Neural cell (in vitro differentiated cells): ENCODE measurements around the gene CD247. TPM values are rescaled to one million over a fixed set of nuclear protein-coding genes. Genes with fewer than 3 reads are reported as not detected.

Experiments
- H2AFZ ChIP-seq: fragments of 200-600, 300-800 bp; sonication (generic), shearing (Covaris generic); 2 replicates; pipeline ENCODE4 v1.6.0; 2014; ENCODE audit warnings: low read depth, mild to moderate bottlenecking, antibody characterized with exemption, low read length, moderate library complexity
- H3F3A ChIP-seq: fragments of 200-600 bp; shearing (Covaris generic); 2 replicates; pipeline ENCODE4 v1.6.1; 2016; ENCODE audit warnings: mild to moderate bottlenecking, moderate library complexity, mixed read lengths, antibody characterized with exemption, low read length; ENCODE audit not compliant: insufficient read depth, poor library complexity, severe bottlenecking
- H3K27ac ChIP-seq: fragments of 200-600, 300-800 bp; sonication (generic), shearing (Covaris generic); 2 replicates; pipeline ENCODE4 v1.5.1; 2014; ENCODE audit warnings: mild to moderate bottlenecking, low read length, moderate library complexity
- H3K27me3 ChIP-seq: fragments of 300-800, 200-600 bp; sonication (generic), shearing (Covaris generic); 2 replicates; pipeline ENCODE4 v1.6.0; 2014; ENCODE audit warnings: mild to moderate bottlenecking, low read depth, low read length, moderate library complexity; ENCODE audit not compliant: insufficient read depth
- H3K36me3 ChIP-seq: fragments of 300-800, 200-600 bp; sonication (generic), shearing (Covaris generic); 2 replicates; pipeline ENCODE4 v1.5.1; 2014; ENCODE audit warnings: mild to moderate bottlenecking, antibody characterized with exemption, low read length, moderate library complexity; ENCODE audit not compliant: insufficient read depth
- H3K4me2 ChIP-seq: fragments of 300-800, 200-600 bp; sonication (generic), shearing (Covaris generic); 2 replicates; pipeline ENCODE4 v1.6.0; 2014; ENCODE audit warnings: mild to moderate bottlenecking, low read length
- H3K4me3 ChIP-seq: fragments of 300-800, 200-600 bp; sonication (generic), shearing (Covaris generic); 2 replicates; pipeline ENCODE4 v1.5.1; 2014; ENCODE audit warnings: mild to moderate bottlenecking, low read length, moderate library complexity
- H3K79me2 ChIP-seq: fragments of 200-600 bp; shearing (Covaris generic); replicated peaks from 2 replicates; pipeline ENCODE4 v1.6.0; 2014; ENCODE audit warnings: mild to moderate bottlenecking, low read length, moderate library complexity; ENCODE audit not compliant: insufficient read depth
- H3K9ac ChIP-seq: fragments of 300-800, 200-600 bp; sonication (generic), shearing (Covaris generic); 2 replicates; pipeline ENCODE4 v1.6.1; 2016; ENCODE audit warnings: mild to moderate bottlenecking, low read length, mixed read lengths
- H3K9me2 ChIP-seq: fragments of 200-600 bp; shearing (Covaris generic); 2 replicates; pipeline ENCODE4 v1.6.1; 2016; ENCODE audit warnings: mild to moderate bottlenecking, low read length, mixed read lengths; ENCODE audit not compliant: insufficient read depth
- H3K9me3 ChIP-seq: fragments of 200-600, 300-800 bp; sonication (generic), shearing (Covaris generic); 2 replicates; pipeline ENCODE4 v1.6.1; 2016; ENCODE audit warnings: mild to moderate bottlenecking, mixed run types, low read length, moderate library complexity, mixed read lengths
- H4K20me1 ChIP-seq: fragments of 200-600 bp; shearing (Covaris generic); 2 replicates; pipeline ENCODE4 v1.6.1; 2016; ENCODE audit warnings: mild to moderate bottlenecking, mixed run types; ENCODE audit not compliant: insufficient read depth
- EP300 ChIP-seq: fragments of 450-650 bp; conservative IDR thresholded peaks from 2 replicates; pipeline ENCODE4 v1.6.1; 2014; ENCODE audit warnings: antibody characterized with exemption, mild to moderate bottlenecking, moderate library complexity; ENCODE audit not compliant: poor library complexity, severe bottlenecking
- EZH2 ChIP-seq: fragments of 200-600, 300-800 bp; shearing (Covaris generic), sonication (generic); IDR thresholded peaks from 2 replicates; pipeline ENCODE4 v1.6.1; 2014; ENCODE audit warnings: antibody characterized with exemption, low read length, borderline replicate concordance, mild to moderate bottlenecking; ENCODE audit not compliant: insufficient read depth, poor library complexity, severe bottlenecking
- MXI1 ChIP-seq: fragments of 450-650 bp; conservative IDR thresholded peaks from 2 replicates; pipeline ENCODE4 v1.6.1; 2014; ENCODE audit warnings: antibody characterized with exemption, mild to moderate bottlenecking; ENCODE audit not compliant: poor library complexity, severe bottlenecking
- POLR2AphosphoS5 ChIP-seq: IDR thresholded peaks from 2 replicates; pipeline ENCODE4 v1.6.1; 2012
- RAD21 ChIP-seq: fragments of 450-650 bp; conservative IDR thresholded peaks from 2 replicates; pipeline ENCODE4 v1.6.1; 2014; ENCODE audit warnings: antibody characterized with exemption, mild to moderate bottlenecking, moderate library complexity
- SMC3 ChIP-seq: fragments of 450-650 bp; conservative IDR thresholded peaks from 2 replicates; pipeline ENCODE4 v1.6.1; 2014; ENCODE audit warnings: antibody characterized with exemption, mild to moderate bottlenecking, moderate library complexity; ENCODE audit not compliant: poor library complexity
- TAF1 ChIP-seq: IDR thresholded peaks from 2 replicates; pipeline ENCODE4 v1.6.1; 2012; ENCODE audit warnings: low read depth
- polyA plus RNA-seq: library from polyadenylated mRNA; depleted of rRNA; stranded (reverse); fragments of >200 nt; gene quantifications from 2 replicates; pipeline ENCODE4 v1.2.3, GENCODE V29; 2014
- TF ChIP-seq, protein P1 (sequence below): IDR thresholded peaks from 2 replicates; pipeline ENCODE4 v1.6.1; 2012; ENCODE audit warnings: borderline replicate concordance
- TF ChIP-seq, protein P2 (sequence below): fragments of 450-650 bp; IDR thresholded peaks from 2 replicates; pipeline ENCODE4 v1.5.1; 2014; ENCODE audit warnings: antibody characterized with exemption, mild to moderate bottlenecking, moderate library complexity; ENCODE audit not compliant: poor library complexity, severe bottlenecking

The CD247 gene
- polyA plus RNA-seq, 1 donor from 2014 or later, result not detected

DNA sequence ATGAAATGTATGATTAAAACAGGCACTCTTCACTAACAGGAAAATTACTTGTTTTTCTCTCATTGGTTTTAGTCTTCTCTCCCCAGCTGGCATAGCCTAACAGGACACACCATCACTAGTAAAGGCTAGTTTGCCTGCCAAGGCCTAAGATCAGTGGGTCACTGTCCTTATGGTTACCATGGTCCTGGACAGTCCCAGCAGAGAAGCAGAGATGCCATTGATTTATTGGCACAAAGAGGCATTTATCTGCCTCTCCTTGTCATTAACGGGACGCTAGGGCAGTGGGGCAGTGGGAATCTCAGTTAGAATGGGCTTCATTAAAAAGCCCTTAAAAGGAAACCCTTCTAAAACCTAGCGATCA, 13.9 kb downstream of the CD247 start:
- Histone ChIP-seq H3K9me2 (no peaks in the 10 kb centered on the region), H4K20me1 (no peaks in the 10 kb centered on the region), H3K9me3 (no peaks in the 10 kb centered on the region), H3K79me2 (no peaks in the 10 kb centered on the region), H3K27ac (no peak overlapping the region), H2AFZ (no peak overlapping the region), H3K9ac (no peak overlapping the region), H3K27me3 (no peaks in the 10 kb centered on the region), H3F3A (no peaks in the 10 kb centered on the region), H3K4me3 (no peak overlapping the region), H3K4me2 (no peak overlapping the region), H3K36me3 (no peaks in the 10 kb centered on the region)
- TF ChIP-seq, protein P1, sequence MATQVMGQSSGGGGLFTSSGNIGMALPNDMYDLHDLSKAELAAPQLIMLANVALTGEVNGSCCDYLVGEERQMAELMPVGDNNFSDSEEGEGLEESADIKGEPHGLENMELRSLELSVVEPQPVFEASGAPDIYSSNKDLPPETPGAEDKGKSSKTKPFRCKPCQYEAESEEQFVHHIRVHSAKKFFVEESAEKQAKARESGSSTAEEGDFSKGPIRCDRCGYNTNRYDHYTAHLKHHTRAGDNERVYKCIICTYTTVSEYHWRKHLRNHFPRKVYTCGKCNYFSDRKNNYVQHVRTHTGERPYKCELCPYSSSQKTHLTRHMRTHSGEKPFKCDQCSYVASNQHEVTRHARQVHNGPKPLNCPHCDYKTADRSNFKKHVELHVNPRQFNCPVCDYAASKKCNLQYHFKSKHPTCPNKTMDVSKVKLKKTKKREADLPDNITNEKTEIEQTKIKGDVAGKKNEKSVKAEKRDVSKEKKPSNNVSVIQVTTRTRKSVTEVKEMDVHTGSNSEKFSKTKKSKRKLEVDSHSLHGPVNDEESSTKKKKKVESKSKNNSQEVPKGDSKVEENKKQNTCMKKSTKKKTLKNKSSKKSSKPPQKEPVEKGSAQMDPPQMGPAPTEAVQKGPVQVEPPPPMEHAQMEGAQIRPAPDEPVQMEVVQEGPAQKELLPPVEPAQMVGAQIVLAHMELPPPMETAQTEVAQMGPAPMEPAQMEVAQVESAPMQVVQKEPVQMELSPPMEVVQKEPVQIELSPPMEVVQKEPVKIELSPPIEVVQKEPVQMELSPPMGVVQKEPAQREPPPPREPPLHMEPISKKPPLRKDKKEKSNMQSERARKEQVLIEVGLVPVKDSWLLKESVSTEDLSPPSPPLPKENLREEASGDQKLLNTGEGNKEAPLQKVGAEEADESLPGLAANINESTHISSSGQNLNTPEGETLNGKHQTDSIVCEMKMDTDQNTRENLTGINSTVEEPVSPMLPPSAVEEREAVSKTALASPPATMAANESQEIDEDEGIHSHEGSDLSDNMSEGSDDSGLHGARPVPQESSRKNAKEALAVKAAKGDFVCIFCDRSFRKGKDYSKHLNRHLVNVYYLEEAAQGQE, result no peak
- no peak for TF ChIP-seq RAD21
- TF ChIP-seq MXI1, result no peak
- TF ChIP-seq TAF1, result no peak
- no peak for TF ChIP-seq EP300
- TF ChIP-seq, protein P2, sequence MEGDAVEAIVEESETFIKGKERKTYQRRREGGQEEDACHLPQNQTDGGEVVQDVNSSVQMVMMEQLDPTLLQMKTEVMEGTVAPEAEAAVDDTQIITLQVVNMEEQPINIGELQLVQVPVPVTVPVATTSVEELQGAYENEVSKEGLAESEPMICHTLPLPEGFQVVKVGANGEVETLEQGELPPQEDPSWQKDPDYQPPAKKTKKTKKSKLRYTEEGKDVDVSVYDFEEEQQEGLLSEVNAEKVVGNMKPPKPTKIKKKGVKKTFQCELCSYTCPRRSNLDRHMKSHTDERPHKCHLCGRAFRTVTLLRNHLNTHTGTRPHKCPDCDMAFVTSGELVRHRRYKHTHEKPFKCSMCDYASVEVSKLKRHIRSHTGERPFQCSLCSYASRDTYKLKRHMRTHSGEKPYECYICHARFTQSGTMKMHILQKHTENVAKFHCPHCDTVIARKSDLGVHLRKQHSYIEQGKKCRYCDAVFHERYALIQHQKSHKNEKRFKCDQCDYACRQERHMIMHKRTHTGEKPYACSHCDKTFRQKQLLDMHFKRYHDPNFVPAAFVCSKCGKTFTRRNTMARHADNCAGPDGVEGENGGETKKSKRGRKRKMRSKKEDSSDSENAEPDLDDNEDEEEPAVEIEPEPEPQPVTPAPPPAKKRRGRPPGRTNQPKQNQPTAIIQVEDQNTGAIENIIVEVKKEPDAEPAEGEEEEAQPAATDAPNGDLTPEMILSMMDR, result no peak
- TF ChIP-seq SMC3, result no peak
- no peak for TF ChIP-seq POLR2AphosphoS5
- no peak for TF ChIP-seq EZH2

DNA sequence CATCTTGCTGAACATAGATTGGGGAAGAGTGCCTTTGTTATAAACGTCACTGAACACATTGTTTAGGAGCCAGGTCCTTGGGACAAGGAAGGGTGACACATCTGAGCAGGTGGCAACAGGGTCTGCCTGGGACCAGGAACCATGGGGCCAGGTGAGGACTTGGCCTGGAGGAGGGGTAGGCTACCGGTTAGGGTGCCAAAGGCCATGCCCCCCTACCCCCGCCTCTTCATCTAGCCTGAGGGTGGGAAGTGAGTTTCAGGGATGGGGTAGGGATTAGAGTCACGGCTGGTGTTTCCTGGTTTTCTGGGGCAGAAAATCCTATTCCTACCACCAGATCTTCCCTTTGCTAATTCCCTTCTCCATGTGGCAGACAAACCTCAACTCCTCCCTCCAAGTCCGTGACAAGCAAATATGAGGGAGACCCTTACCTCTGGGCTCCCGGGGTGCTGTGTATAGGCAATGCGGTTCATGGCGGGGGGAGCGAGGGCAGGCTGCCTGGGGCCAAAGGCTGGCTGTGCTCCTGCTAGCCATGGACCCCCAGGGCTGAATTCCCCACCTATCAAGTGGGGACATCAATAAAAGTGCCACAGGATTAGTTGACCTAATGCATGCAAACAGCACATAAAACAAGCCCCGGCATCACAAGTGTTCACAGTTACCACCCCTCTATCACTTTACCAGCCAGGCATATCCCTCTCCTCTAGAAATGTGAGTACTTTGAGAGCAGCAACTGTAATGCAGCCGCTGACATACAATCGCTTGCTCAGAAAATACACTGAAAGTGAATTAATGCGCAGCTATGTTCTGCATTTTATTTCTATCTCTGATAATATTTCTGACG, 14.5 kb downstream of the CD247 start:
- H3K4me2 ChIP-seq, result no peak overlapping the region

More for the DNA sequence above, 14.5 kb downstream of the CD247 start:
- H3K4me3 ChIP-seq, result no peak overlapping the region
- H3F3A ChIP-seq, result no peaks in the 10 kb centered on the region
- TF ChIP-seq POLR2AphosphoS5 (no peak), EP300 (no peak), TAF1 (no peak), EZH2 (no peak), RAD21 (no peak)
- TF ChIP-seq, protein P1, result no peak
- no peaks in the 10 kb centered on the region for H3K36me3 ChIP-seq
- H2AFZ ChIP-seq, result no peak overlapping the region
- H4K20me1 ChIP-seq, result no peaks in the 10 kb centered on the region
- H3K9me3 ChIP-seq, result no peaks in the 10 kb centered on the region
- H3K27me3 ChIP-seq, result no peaks in the 10 kb centered on the region
- no peaks in the 10 kb centered on the region for H3K79me2 ChIP-seq
- no peak overlapping the region for H3K9ac ChIP-seq
- H3K27ac ChIP-seq, result no peak overlapping the region
- no peaks in the 10 kb centered on the region for H3K9me2 ChIP-seq
